KMS-11 (cell line): Measurements from ENCODE around the gene EIF4B.

Experiments used
- H2AFZ ChIP-seq: fragments of 200-600 bp; sonication (generic); 2 replicates; pipeline ENCODE4 v1.6.1; 2016; ENCODE audit warnings: antibody characterized with exemption, mixed run types, low read depth
- H3K27ac ChIP-seq: fragments of 200-600 bp; sonication (generic); 2 replicates; pipeline ENCODE4 v1.6.1; 2016; ENCODE audit warnings: mild to moderate bottlenecking, mixed run types
- H3K27me3 ChIP-seq: fragments of 200-600 bp; sonication (generic); 2 replicates; pipeline ENCODE4 v1.6.1; 2017; ENCODE audit warnings: mild to moderate bottlenecking, low read depth, mixed run types, moderate library complexity; ENCODE audit not compliant: insufficient read depth
- H3K36me3 ChIP-seq: fragments of 200-600 bp; sonication (generic); 2 replicates; pipeline ENCODE4 v1.6.1; 2017; ENCODE audit warnings: mild to moderate bottlenecking, mixed run types; ENCODE audit not compliant: insufficient read depth
- H3K4me1 ChIP-seq: fragments of 200-600 bp; sonication (generic); 2 replicates; pipeline ENCODE4 v1.6.1; 2016; ENCODE audit warnings: mild to moderate bottlenecking, low read depth, mixed run types; ENCODE audit not compliant: poor library complexity, severe bottlenecking
- H3K4me2 ChIP-seq: fragments of 200-600 bp; sonication (generic); 2 replicates; pipeline ENCODE4 v1.7.0; 2016; ENCODE audit warnings: mild to moderate bottlenecking, mixed run types
- H3K4me3 ChIP-seq: fragments of 200-600 bp; sonication (generic); IDR thresholded peaks from 2 replicates; pipeline ENCODE4 v1.6.1; 2017; ENCODE audit warnings: low read depth, low read length, mixed read lengths; ENCODE audit not compliant: insufficient read depth
- H3K79me2 ChIP-seq: fragments of 200-600 bp; sonication (generic); 2 replicates; pipeline ENCODE4 v1.6.1; 2016; ENCODE audit warnings: low read depth, mixed run types; ENCODE audit not compliant: insufficient read depth
- H3K9ac ChIP-seq: fragments of 200-600 bp; sonication (generic); 2 replicates; pipeline ENCODE4 v1.6.1; 2016; ENCODE audit warnings: mild to moderate bottlenecking, mixed run types
- H4K20me1 ChIP-seq: fragments of 200-600 bp; sonication (generic); 2 replicates; pipeline ENCODE4 v1.6.1; 2016; ENCODE audit warnings: mild to moderate bottlenecking, mixed run types; ENCODE audit not compliant: insufficient read depth
- CTCF ChIP-seq: fragments of 200-600 bp; sonication (generic); conservative IDR thresholded peaks from 2 replicates; pipeline ENCODE4 v1.6.1; 2017; ENCODE audit warnings: low read depth, mild to moderate bottlenecking, antibody characterized with exemption, low read length, moderate library complexity, mixed read lengths

Gene EIF4B

DNA sequence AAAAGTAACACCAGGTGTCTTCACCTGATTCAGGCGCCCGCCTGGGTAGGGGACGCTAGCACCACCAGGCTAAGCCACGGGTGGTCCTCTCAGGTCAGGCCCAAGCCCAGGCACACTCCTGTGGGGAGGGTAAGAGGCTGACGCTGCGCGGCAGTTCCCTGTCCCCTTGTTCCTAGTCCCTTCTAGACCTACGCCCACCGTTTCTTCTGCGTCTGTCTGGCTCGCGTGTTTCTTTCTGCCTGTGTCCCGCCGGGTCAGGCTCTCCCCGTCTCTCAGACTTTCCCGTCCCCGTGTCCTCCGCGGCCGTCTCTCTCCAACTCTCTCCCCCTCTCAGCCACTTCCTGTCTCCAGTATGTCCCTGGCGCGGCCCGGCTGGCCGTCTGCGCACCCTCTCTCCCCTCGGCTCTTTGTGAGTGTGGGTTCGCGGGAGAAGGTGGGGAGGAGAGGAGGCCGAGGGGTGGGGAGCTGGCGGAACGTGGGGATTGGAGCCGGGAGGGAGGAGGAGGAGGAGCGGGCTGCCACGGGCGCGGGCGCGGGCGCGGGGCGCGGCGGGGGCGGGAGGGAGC is 40.5 kb downstream of the EIF4B start:
- no peak overlapping the region; the same call in 1 of the 2 replicates for H3K27ac ChIP-seq
- no peak for TF ChIP-seq CTCF
- H3K36me3 ChIP-seq = no peaks in the 10 kb centered on the region
- no peaks in the 10 kb centered on the region for H3K27me3 ChIP-seq
- peak overlapping the region; percentile 85 for H2AFZ ChIP-seq
- H4K20me1 ChIP-seq = no peaks in the 10 kb centered on the region
- peak overlapping the region; percentile 99 for H3K4me2 ChIP-seq
- H3K4me3 ChIP-seq = no peak overlapping the region
- H3K4me1 ChIP-seq = peaks cover 40% of the 10 kb centered on the region
- peak overlapping the region; percentile 54; the same call in 1 of the 2 replicates for H3K9ac ChIP-seq
- H3K79me2 ChIP-seq = no peaks in the 10 kb centered on the region

DNA sequence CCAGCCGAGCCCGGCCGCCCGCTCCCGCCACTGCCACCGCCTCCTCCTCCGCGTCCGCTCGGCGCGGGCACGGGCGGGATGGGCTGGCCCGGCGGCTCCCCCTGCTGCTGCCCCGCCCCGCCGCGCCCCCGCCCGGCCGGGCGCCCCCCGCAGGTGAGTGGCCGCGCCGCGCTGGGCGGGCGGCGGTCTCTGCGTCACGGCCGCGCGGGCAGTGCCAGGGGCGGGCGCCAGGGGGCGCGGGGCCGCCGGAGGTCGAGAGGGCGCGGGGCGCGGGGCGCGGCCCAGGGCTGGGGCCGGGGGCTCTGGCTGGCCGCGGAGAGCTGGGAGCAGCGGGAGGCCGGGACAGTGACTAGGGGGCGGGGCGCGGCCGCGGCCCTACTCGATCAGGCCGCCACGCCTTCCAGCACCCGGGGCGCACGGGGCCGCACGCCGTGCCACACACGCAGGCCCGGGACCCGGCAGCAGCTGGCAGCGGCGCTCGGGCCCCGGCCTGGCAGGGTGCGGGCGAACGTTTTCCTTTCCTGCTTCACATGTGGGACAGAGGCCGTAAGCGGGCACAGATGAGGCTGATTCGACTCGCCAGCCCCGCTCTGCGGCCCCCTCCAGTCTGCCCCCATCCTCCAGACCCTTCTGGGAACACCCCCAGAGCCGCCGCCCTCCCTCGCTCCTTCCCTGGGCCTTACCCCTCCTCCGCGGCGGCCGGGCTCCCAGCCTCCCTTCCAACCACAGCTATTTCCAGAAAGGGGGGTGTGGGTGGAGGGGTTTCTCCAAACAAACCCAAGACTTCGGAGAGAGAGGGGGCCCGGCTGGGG is 41.2 kb downstream of the EIF4B start:
- Histone ChIP-seq H3K27ac (no peak overlapping the region), H2AFZ (peak overlapping the region; percentile 44; the same call in 1 of the 2 replicates), H3K79me2 (no peaks in the 10 kb centered on the region), H3K27me3 (no peaks in the 10 kb centered on the region), H3K4me2 (peak overlapping the region; percentile 48; the same call in 1 of the 2 replicates), H3K4me1 (peaks cover 33% of the 10 kb centered on the region), H3K9ac (peak overlapping the region; percentile 25; the same call in 1 of the 2 replicates), H4K20me1 (no peaks in the 10 kb centered on the region), H3K36me3 (no peaks in the 10 kb centered on the region), H3K4me3 (no peak overlapping the region)
- peak; percentile 21; the same call in 1 of the 2 replicates for TF ChIP-seq CTCF

DNA sequence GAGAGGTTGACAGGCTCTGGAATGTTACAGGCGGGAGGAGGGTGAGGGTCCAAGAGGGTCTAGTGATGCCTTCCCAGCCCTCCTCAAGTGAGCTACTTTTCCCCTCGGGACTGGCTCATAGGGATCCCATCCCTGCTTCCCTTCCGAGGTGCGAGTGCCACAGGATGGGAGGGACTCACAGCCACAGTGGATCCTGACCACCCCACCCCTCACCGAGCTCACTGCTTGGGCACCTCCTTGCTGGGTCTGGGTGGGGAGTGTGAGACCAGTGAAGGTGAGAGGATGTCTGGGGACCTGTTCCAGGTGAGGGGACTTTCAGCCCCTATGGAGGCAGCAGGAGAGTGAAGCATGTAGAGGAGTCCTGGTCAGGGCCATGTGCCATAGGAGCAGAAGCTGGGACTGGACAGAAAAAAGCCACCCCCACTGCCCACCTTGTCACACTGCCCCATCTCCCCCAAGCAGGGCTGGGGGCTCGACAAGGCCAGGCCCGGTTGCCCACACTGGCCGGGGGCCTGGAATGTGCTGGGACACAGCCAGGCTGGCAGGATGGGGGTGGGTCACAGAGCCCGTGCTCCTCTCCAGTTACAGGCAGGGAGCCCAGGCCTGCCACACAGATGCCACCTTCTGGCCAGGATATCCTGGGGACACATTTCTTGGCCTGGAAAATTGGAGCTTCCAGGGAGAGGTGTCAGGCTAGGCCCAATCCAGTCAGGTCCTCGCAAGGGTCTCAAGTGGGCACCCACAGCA is 42.0 kb downstream of the EIF4B start:
- no peaks in the 10 kb centered on the region for H3K36me3 ChIP-seq
- H3K79me2 ChIP-seq = no peaks in the 10 kb centered on the region
- TF ChIP-seq CTCF = no peak
- no peaks in the 10 kb centered on the region for H3K27me3 ChIP-seq
- H2AFZ ChIP-seq = peak overlapping the region; percentile 44; the same call in 1 of the 2 replicates
- H3K4me1 ChIP-seq = peaks cover 25% of the 10 kb centered on the region
- H3K4me2 ChIP-seq = peak overlapping the region; percentile 48; the same call in 1 of the 2 replicates
- peak overlapping the region; percentile 25; the same call in 1 of the 2 replicates for H3K9ac ChIP-seq
- H4K20me1 ChIP-seq = no peaks in the 10 kb centered on the region
- no peak overlapping the region for H3K4me3 ChIP-seq
- H3K27ac ChIP-seq = no peak overlapping the region

DNA sequence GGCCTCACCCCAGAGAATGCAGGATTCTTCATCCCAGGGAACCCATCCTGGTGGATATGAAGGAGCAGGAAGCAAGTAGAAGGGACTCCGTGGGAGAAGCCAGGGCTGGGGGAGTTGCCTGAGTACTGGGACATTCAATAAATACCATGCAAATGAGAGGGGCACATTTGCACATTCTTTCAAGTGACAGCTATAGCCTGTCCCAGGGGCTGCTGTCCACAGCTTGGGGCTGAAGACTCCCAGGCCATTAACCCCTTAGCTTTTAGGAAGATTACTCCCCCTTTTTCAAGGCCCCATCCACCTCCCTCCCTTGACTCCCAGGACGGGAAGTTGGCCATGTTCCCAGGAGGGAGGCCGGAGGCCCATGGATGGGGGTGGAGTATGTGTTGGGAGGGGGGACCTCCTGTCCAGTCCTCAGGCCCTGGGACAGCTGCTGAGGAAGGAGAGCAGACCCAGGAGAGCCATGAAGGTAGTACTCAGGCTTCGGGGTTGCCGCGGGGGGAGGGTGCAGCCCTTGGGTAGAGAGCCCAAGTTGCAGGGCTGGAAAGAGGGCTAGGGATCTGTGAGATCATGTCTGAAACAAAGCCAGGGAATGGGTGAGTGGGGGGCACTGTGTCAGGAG is 42.6 kb downstream of the EIF4B start:
- Histone ChIP-seq H3K27ac (no peak overlapping the region), H3K4me1 (peaks cover 24% of the 10 kb centered on the region), H3K79me2 (no peaks in the 10 kb centered on the region), H3K4me3 (no peak overlapping the region), H3K9ac (no peak overlapping the region), H3K36me3 (no peaks in the 10 kb centered on the region), H2AFZ (no peak overlapping the region), H3K4me2 (no peak overlapping the region), H4K20me1 (no peaks in the 10 kb centered on the region), H3K27me3 (no peaks in the 10 kb centered on the region)
- no peak for TF ChIP-seq CTCF
